Panc1 (cell line): ENCODE measurements around the gene RNASE9.
"Not testable (repeated sequence)": the region's sequence is repeated elsewhere in the genome, so short reads cannot be mapped to it uniquely, and the experiment has no call there.

Source experiments
- CTCF ChIP-seq: fragments of 450-650 bp; IDR thresholded peaks from 2 replicates; pipeline ENCODE4 v1.5.1; 2017; ENCODE audit warnings: mild to moderate bottlenecking
- POLR2AphosphoS5 ChIP-seq: IDR thresholded peaks from 2 replicates; pipeline ENCODE4 v1.6.1; 2012; ENCODE audit warnings: mild to moderate bottlenecking, low read depth, low read length, moderate library complexity
- SIN3A ChIP-seq: IDR thresholded peaks from 2 replicates; pipeline ENCODE4 v1.6.1; 2012; ENCODE audit warnings: low read depth, mild to moderate bottlenecking, low read length, moderate library complexity, borderline replicate concordance; ENCODE audit not compliant: insufficient read depth
- TCF7L2 ChIP-seq: IDR thresholded peaks from 2 replicates; pipeline ENCODE4 v1.6.1; 2011; ENCODE audit warnings: mild to moderate bottlenecking, low read depth, low read length, inconsistent platforms
- TF ChIP-seq, protein P1 (sequence below), 2 experiments: IDR thresholded peaks; 2 replicates each; pipeline ENCODE4 v1.6.1; 2011 to 2012; ENCODE audit warnings: low read depth in 2 of 2, control low read depth in 1 of 2, low read length in 1 of 2, mild to moderate bottlenecking in 1 of 2, moderate library complexity in 1 of 2; ENCODE audit not compliant: insufficient read depth in 1 of 2

DNA sequence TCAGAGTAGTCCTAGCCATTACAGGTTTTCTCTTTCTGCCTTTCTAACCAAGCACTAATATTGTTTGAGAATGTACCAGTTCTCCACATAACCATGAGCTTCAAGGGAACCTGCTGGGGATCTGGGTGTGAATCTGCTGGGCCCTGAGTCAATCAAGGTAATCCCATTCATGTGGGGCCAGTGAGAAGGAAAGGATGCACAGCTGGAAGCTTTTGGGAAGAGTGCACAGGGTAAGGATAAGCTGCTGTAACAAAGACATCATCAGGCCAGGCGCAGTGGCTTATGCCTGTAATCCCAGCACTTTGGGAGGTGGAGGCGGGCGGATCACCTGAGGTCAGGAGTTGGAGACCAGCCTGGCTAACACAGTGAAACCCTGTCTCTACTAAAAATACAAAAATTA is 34.9 kb upstream of the RNASE9 start:
- TF ChIP-seq CTCF, POLR2AphosphoS5, SIN3A, TCF7L2: not testable (repeated sequence)
- TF ChIP-seq, protein P1, sequence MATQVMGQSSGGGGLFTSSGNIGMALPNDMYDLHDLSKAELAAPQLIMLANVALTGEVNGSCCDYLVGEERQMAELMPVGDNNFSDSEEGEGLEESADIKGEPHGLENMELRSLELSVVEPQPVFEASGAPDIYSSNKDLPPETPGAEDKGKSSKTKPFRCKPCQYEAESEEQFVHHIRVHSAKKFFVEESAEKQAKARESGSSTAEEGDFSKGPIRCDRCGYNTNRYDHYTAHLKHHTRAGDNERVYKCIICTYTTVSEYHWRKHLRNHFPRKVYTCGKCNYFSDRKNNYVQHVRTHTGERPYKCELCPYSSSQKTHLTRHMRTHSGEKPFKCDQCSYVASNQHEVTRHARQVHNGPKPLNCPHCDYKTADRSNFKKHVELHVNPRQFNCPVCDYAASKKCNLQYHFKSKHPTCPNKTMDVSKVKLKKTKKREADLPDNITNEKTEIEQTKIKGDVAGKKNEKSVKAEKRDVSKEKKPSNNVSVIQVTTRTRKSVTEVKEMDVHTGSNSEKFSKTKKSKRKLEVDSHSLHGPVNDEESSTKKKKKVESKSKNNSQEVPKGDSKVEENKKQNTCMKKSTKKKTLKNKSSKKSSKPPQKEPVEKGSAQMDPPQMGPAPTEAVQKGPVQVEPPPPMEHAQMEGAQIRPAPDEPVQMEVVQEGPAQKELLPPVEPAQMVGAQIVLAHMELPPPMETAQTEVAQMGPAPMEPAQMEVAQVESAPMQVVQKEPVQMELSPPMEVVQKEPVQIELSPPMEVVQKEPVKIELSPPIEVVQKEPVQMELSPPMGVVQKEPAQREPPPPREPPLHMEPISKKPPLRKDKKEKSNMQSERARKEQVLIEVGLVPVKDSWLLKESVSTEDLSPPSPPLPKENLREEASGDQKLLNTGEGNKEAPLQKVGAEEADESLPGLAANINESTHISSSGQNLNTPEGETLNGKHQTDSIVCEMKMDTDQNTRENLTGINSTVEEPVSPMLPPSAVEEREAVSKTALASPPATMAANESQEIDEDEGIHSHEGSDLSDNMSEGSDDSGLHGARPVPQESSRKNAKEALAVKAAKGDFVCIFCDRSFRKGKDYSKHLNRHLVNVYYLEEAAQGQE (IDR thresholded peaks at IDR 0.05; ENCODE audit: insufficient read depth in 1 of 2, low read depth in 2 of 2, low read length in 1 of 2): not testable (repeated sequence)
